Mesenchymal stem cell (in vitro differentiated cells and primary cell): ENCODE data around the gene ATOH7.

Experiments
- DNase-seq: peaks from one replicate; pipeline ENCODE4 v3.0.0-alpha.2; 2013
- H2AFZ ChIP-seq: one replicate; pipeline ENCODE4 v1.6.1; 2013; ENCODE audit warnings: low read depth, mild to moderate bottlenecking, control low read depth, inconsistent platforms, low read length, moderate library complexity
- H2AK5ac ChIP-seq: 2 replicates; pipeline ENCODE4 v1.6.1; 2013; ENCODE audit warnings: low read length, moderate library complexity, mild to moderate bottlenecking, inconsistent platforms; ENCODE audit not compliant: severe bottlenecking
- H2BK120ac ChIP-seq: one replicate; pipeline ENCODE4 v1.6.1; 2013; ENCODE audit warnings: low read depth, mild to moderate bottlenecking, inconsistent platforms, low read length, moderate library complexity
- H2BK12ac ChIP-seq, 2 experiments: one replicate each; pipeline ENCODE4 v1.6.1; 2013; ENCODE audit warnings: inconsistent platforms in 2 of 2, low read length in 2 of 2, mild to moderate bottlenecking in 2 of 2, moderate library complexity in 2 of 2, control low read depth in 1 of 2
- H2BK15ac ChIP-seq: one replicate; pipeline ENCODE4 v1.6.1; 2013; ENCODE audit warnings: mild to moderate bottlenecking, low read depth, inconsistent platforms; ENCODE audit not compliant: poor library complexity, severe bottlenecking
- H2BK5ac ChIP-seq: 2 replicates; pipeline ENCODE4 v1.6.1; 2013; ENCODE audit warnings: low read depth, mild to moderate bottlenecking, low read length, control low read depth, inconsistent platforms; ENCODE audit not compliant: poor library complexity, severe bottlenecking
- H3K14ac ChIP-seq, 2 experiments: one replicate each; pipeline ENCODE4 v1.6.1; 2013; ENCODE audit warnings: inconsistent platforms in 2 of 2, low read length in 2 of 2, control low read depth in 1 of 2, mild to moderate bottlenecking in 1 of 2, moderate library complexity in 1 of 2
- H3K18ac ChIP-seq, 2 experiments: one replicate each; pipeline ENCODE4 v1.6.1; 2013; ENCODE audit warnings: inconsistent platforms in 2 of 2, low read length in 2 of 2, control low read depth in 1 of 2, low read depth in 1 of 2, mild to moderate bottlenecking in 1 of 2
- H3K23ac ChIP-seq, 2 experiments: one replicate each; pipeline ENCODE4 v1.6.1; 2013; ENCODE audit warnings: inconsistent platforms in 2 of 2, low read length in 2 of 2, mild to moderate bottlenecking in 2 of 2, moderate library complexity in 2 of 2, control low read depth in 1 of 2
- H3K27ac ChIP-seq: 2 replicates; pipeline ENCODE4 v1.5.1; 2013; ENCODE audit warnings: mild to moderate bottlenecking, moderate library complexity, low read length, control low read depth, inconsistent platforms; ENCODE audit not compliant: poor library complexity, severe bottlenecking
- H3K27me3 ChIP-seq, 2 experiments: 2 replicates each; pipeline versions ENCODE4 v1.6.1 to v1.7.0; 2013; ENCODE audit warnings: low read length in 2 of 2, mild to moderate bottlenecking in 2 of 2, moderate library complexity in 2 of 2, control low read depth in 1 of 2, inconsistent platforms in 1 of 2; ENCODE audit not compliant: control insufficient read depth in 1 of 2, insufficient read depth in 1 of 2
- H3K36me3 ChIP-seq, 2 experiments: 2 replicates each; pipeline versions ENCODE4 v1.6.1 to v1.7.0; 2013; ENCODE audit warnings: low read length in 2 of 2, control low read depth in 1 of 2, inconsistent platforms in 1 of 2, low read depth in 1 of 2, mild to moderate bottlenecking in 1 of 2; ENCODE audit not compliant: insufficient read depth in 2 of 2, control insufficient read depth in 1 of 2
- H3K4ac ChIP-seq, 2 experiments: one replicate each; pipeline ENCODE4 v1.6.1; 2013; ENCODE audit warnings: inconsistent platforms in 2 of 2, low read length in 2 of 2, mild to moderate bottlenecking in 2 of 2, moderate library complexity in 2 of 2, control low read depth in 1 of 2, low read depth in 1 of 2
- H3K4me1 ChIP-seq: 2 replicates; pipeline ENCODE4 v1.6.1; 2013; ENCODE audit warnings: low read depth, low read length, control low read depth; ENCODE audit not compliant: control insufficient read depth, insufficient read depth
- H3K4me2 ChIP-seq: 2 replicates; pipeline ENCODE4 v1.6.1; 2013; ENCODE audit warnings: low read length, mild to moderate bottlenecking, inconsistent platforms; ENCODE audit not compliant: poor library complexity, severe bottlenecking
- H3K4me3 ChIP-seq, 2 experiments: 2 replicates each; pipeline versions ENCODE4 v1.5.1 to v1.7.0; 2013; ENCODE audit warnings: low read length in 2 of 2, mild to moderate bottlenecking in 2 of 2, control low read depth in 1 of 2, low read depth in 1 of 2; ENCODE audit not compliant: insufficient read depth in 1 of 2
- H3K79me1 ChIP-seq: replicated peaks from 2 replicates; pipeline ENCODE4 v1.6.1; 2013; ENCODE audit warnings: mild to moderate bottlenecking, control low read depth, low read length, inconsistent platforms; ENCODE audit not compliant: poor library complexity, severe bottlenecking
- H3K9ac ChIP-seq: 2 replicates; pipeline ENCODE4 v1.7.0; 2013; ENCODE audit warnings: mild to moderate bottlenecking, low read length, moderate library complexity
- H3K9me3 ChIP-seq: 2 replicates; pipeline ENCODE4 v1.7.0; 2013; ENCODE audit warnings: mild to moderate bottlenecking, low read length; ENCODE audit not compliant: control insufficient read depth
- H4K8ac ChIP-seq: one replicate; pipeline ENCODE4 v1.6.1; 2013; ENCODE audit warnings: inconsistent platforms, mild to moderate bottlenecking, low read length, moderate library complexity
- H4K91ac ChIP-seq: one replicate; pipeline ENCODE4 v1.6.1; 2013; ENCODE audit warnings: mild to moderate bottlenecking, low read length, inconsistent platforms
- WGBS: methylation state at CpG from one replicate; pipeline ENCODE4 v1.1.7; 2013; ENCODE audit warnings: mixed read lengths; 5-methylcytosine and 5-hydroxymethylcytosine counted together

Gene ATOH7

DNA sequence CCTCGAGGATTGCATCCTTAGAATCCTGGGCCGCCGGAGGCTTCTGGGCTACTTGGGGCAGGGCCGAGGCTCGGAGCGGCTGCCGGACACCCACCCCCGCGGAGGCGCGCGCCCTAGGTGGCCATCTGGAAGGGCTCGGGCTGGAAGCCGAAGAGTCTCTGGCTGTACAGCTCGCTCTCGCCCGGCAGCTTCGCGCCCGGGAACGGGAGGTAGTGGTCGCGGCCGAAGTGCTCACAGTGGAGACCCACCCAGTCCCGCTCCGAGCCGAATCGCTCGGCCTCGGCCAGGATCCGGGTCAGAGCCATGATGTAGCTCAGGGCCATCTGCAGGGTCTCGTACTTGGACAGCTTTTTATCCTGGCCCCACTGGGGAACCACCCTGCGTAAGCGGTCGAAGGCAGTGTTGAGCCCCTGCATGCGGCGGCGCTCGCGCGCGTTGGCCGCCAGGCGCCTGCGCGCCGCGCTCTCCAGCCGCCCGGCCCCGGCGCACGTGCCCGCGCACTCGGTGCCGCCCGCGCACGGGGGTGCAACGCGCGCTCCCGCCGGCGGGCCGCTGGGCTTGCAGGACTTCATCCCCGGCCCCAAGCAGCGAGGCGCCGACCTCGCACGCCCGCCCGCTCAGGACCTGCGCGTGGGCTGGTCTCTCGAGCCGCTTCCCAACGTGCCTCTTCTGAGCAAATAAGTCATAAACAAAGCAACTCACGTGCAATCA lies 652 bp downstream of the ATOH7 start:
- Histone ChIP-seq H3K4me3 (peak overlapping the region; percentile 59 to 90), H3K79me1 (no peaks in the 10 kb centered on the region), H3K23ac (peak overlapping the region in 1 of 2 experiments; percentile 3), H3K18ac (peak overlapping the region; percentile 79 to 90), H4K91ac (peak overlapping the region; percentile 86), H3K14ac (peak overlapping the region in 1 of 2 experiments; percentile 93), H2BK5ac (no peak overlapping the region), H3K27ac (peak overlapping the region; percentile 30), H3K4me2 (peak overlapping the region; percentile 87), H2AK5ac (no peak overlapping the region), H2BK12ac (peak overlapping the region in 1 of 2 experiments; percentile 75), H3K4ac (peak overlapping the region; percentile 71 to 91), H3K9ac (peak overlapping the region; percentile 90), H2AFZ (peak overlapping the region; percentile 97), H3K36me3 (no peaks in the 10 kb centered on the region), H4K8ac (peak overlapping the region; percentile 96), H3K4me1 (peaks cover 3% of the 10 kb centered on the region), H2BK120ac (no peak overlapping the region), H3K9me3 (no peaks in the 10 kb centered on the region), H3K27me3 (peaks cover 6 to 18% of the 10 kb centered on the region in 2 experiments), H2BK15ac (peak overlapping the region; percentile 45)
- WGBS: under 1% methylated on average over 58 of the region's 81 CpGs
- DNase-seq: peak; percentile 75

GRCh38 chr10:68230268-68230667 lies 1.6 kb downstream of the ATOH7 start:
- Histone ChIP-seq H2BK120ac (no peak overlapping the region), H2AK5ac (no peak overlapping the region), H3K27me3 (peaks cover 6 to 18% of the 10 kb centered on the region in 2 experiments), H3K18ac (no peak overlapping the region), H4K91ac (no peak overlapping the region), H3K23ac (no peak overlapping the region), H3K4me1 (peaks cover 3% of the 10 kb centered on the region), H3K4ac (no peak overlapping the region), H3K4me2 (no peak overlapping the region), H3K36me3 (no peaks in the 10 kb centered on the region), H3K4me3 (no peak overlapping the region), H2BK12ac (no peak overlapping the region), H4K8ac (no peak overlapping the region), H3K14ac (no peak overlapping the region), H2BK5ac (no peak overlapping the region), H3K9ac (peak overlapping the region; percentile 90), H2BK15ac (no peak overlapping the region), H3K27ac (no peak overlapping the region), H3K79me1 (no peaks in the 10 kb centered on the region), H3K9me3 (no peaks in the 10 kb centered on the region), H2AFZ (no peak overlapping the region)
- no peak for DNase-seq
- 100% methylated on average over 3 of the region's 5 CpGs for WGBS

GRCh38 chr10:68224810-68225209 lies 7.1 kb downstream of the ATOH7 start:
- Histone ChIP-seq H3K27me3 (no peaks in the 10 kb centered on the region), H2BK5ac (no peak overlapping the region), H4K8ac (no peak overlapping the region), H3K36me3 (no peaks in the 10 kb centered on the region), H3K9ac (no peak overlapping the region), H3K79me1 (no peaks in the 10 kb centered on the region), H3K4me3 (no peak overlapping the region), H3K18ac (no peak overlapping the region), H3K9me3 (no peaks in the 10 kb centered on the region), H3K4me2 (no peak overlapping the region), H2BK15ac (no peak overlapping the region), H3K4me1 (no peaks in the 10 kb centered on the region), H3K27ac (no peak overlapping the region), H2AFZ (no peak overlapping the region), H3K23ac (no peak overlapping the region), H3K4ac (no peak overlapping the region), H3K14ac (no peak overlapping the region), H2BK120ac (no peak overlapping the region), H2AK5ac (no peak overlapping the region), H4K91ac (no peak overlapping the region), H2BK12ac (no peak overlapping the region)
- peak; percentile 40 for DNase-seq

DNA sequence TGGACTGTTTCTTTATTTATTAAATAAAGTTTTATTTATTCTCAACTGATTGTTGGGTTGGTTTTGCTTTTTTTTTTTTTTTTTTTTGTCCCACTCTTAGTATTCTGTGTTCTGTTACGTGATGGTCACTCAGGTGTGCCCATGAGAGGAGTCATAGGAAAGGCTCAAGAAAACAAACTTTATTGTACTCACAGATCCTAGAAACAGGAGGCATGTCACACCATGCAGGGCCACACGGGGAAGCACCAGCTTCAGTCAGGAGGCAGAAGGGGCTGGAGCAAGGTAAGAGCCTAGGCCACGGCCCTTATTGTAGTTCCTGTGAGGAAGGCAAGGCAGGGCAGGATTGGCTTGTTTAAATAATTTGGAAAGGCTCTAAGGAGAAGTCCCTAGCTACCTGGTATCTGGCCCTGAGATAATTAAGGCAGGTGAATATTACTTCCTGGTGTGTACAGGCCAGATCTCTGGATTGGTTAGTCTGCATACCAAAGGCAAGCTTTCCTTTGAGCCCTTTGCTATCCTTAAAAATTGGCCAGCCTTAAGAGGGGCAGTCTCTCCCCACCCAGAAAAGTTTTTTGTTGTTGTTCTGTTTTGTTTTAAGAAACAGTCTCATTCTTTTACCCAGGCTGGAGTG lies 8.3 kb downstream of the ATOH7 start:
- Histone ChIP-seq H2AK5ac (no peak overlapping the region), H3K27me3 (no peaks in the 10 kb centered on the region), H3K27ac (no peak overlapping the region), H3K18ac (no peak overlapping the region), H3K79me1 (no peaks in the 10 kb centered on the region), H2BK120ac (no peak overlapping the region), H2AFZ (no peak overlapping the region), H4K8ac (no peak overlapping the region), H3K4me2 (no peak overlapping the region), H3K4me1 (no peaks in the 10 kb centered on the region), H2BK5ac (no peak overlapping the region), H3K9ac (no peak overlapping the region), H3K4ac (no peak overlapping the region), H3K36me3 (no peaks in the 10 kb centered on the region), H2BK12ac (no peak overlapping the region), H3K9me3 (no peaks in the 10 kb centered on the region), H4K91ac (no peak overlapping the region), H3K23ac (no peak overlapping the region), H3K14ac (no peak overlapping the region), H2BK15ac (no peak overlapping the region), H3K4me3 (no peak overlapping the region)
- DNase-seq: no peak
- 36% methylated on average over 2 of the region's 3 CpGs for WGBS
